BLaER1 (cell line): ENCODE results near the gene MT1X.
"Not testable (repeated sequence)": the region's sequence is repeated elsewhere in the genome, so short reads cannot be mapped to it uniquely, and the experiment has no call there.

Experiments
- H3K27ac ChIP-seq: shearing (Covaris generic); formaldehyde crosslinking; 2 replicates; pipeline ENCODE4 v1.8.1; 2022
- H3K27me3 ChIP-seq: shearing (Covaris generic); formaldehyde crosslinking; 2 replicates; pipeline ENCODE4 v1.8.1; 2022
- H3K36me3 ChIP-seq: shearing (Covaris generic); formaldehyde crosslinking; 2 replicates; pipeline ENCODE4 v1.8.1; 2022
- H3K4me1 ChIP-seq: shearing (Covaris generic); formaldehyde crosslinking; 2 replicates; pipeline ENCODE4 v1.8.1; 2022
- H3K4me2 ChIP-seq: shearing (Covaris generic); formaldehyde crosslinking; 2 replicates; pipeline ENCODE4 v1.8.1; 2022
- H3K4me3 ChIP-seq: shearing (Covaris generic); formaldehyde crosslinking; 2 replicates; pipeline ENCODE4 v1.8.1; 2022
- H3K9ac ChIP-seq: shearing (Covaris generic); formaldehyde crosslinking; 2 replicates; pipeline ENCODE4 v1.8.1; 2022
- H3K9me3 ChIP-seq: shearing (Covaris generic); formaldehyde crosslinking; 2 replicates; pipeline ENCODE4 v1.8.1; 2022
- H4K20me1 ChIP-seq: shearing (Covaris generic); formaldehyde crosslinking; 2 replicates; pipeline ENCODE4 v1.8.1; 2022
- Cebpa-rat ChIP-seq: shearing (Covaris generic); IDR thresholded peaks from 2 replicates; pipeline ENCODE4 v1.8.1; 2022

The MT1X gene

DNA sequence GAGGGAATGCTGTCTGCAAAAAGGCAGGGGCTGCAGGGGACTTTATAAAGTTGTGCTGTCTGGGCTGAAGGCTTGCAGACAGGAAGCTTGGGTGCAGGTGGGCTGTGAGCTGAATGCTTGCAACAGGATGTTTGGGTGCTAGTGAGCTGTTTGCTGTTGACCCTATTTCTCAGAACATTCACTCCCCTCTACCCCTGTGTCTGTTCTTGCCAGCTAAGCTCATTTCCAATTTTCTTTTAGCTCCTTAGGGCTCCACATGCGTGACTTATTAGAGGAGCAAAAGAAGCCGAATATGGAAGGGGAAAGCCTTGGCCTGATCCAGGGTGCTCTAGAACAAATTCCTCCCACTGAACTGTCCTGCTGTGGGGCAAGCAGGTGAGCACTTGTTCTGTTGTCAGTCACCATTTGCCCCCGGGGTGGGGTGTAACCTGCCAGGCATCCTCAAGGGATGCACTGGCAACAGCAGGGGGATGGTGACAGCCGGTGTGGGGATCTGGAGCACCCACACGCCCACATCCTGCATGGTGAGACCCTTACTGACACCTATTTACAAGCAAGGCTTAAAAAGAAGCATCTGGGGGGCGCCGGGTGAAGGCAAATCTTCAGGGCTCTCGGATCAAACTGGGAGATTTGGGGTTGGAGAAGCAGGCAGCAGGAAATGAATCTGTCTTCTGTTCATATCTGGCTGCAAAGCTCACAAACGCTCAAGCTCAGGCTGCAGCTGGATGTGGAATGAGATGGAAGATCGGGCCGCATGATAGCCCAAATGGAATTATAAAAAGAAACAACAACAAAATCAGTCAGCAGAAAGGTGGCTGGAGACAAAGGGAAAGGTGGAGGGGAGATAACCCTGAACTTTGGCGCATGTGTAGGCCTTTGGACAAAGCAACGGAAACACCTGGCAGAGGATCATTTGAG lies 26.5 kb downstream of the MT1X start:
- Histone ChIP-seq H3K9ac (no peak overlapping the region), H3K36me3 (no peaks in the 10 kb centered on the region), H3K27ac (no peak overlapping the region), H3K4me1 (peaks cover 13% of the 10 kb centered on the region), H4K20me1 (no peaks in the 10 kb centered on the region), H3K4me2 (peak overlapping the region; percentile 31; the same call in 1 of the 2 replicates), H3K4me3 (no peak overlapping the region), H3K27me3 (no peaks in the 10 kb centered on the region), H3K9me3 (no peaks in the 10 kb centered on the region)
- TF ChIP-seq Cebpa-rat, result no peak

- no peaks in the 10 kb centered on the region for H3K36me3 ChIP-seq
- H3K4me2 ChIP-seq, result no peak overlapping the region
- H3K9ac ChIP-seq, result no peak overlapping the region
- H3K27ac ChIP-seq, result no peak overlapping the region
- no peak for TF ChIP-seq Cebpa-rat
- peaks cover 13% of the 10 kb centered on the region for H3K4me1 ChIP-seq
- H4K20me1 ChIP-seq, result no peaks in the 10 kb centered on the region
- no peaks in the 10 kb centered on the region for H3K27me3 ChIP-seq
- no peak overlapping the region for H3K4me3 ChIP-seq
- no peaks in the 10 kb centered on the region for H3K9me3 ChIP-seq
Observed at GRCh38 chr16:56709443-56710040, 27.3 kb downstream of the MT1X start.

DNA sequence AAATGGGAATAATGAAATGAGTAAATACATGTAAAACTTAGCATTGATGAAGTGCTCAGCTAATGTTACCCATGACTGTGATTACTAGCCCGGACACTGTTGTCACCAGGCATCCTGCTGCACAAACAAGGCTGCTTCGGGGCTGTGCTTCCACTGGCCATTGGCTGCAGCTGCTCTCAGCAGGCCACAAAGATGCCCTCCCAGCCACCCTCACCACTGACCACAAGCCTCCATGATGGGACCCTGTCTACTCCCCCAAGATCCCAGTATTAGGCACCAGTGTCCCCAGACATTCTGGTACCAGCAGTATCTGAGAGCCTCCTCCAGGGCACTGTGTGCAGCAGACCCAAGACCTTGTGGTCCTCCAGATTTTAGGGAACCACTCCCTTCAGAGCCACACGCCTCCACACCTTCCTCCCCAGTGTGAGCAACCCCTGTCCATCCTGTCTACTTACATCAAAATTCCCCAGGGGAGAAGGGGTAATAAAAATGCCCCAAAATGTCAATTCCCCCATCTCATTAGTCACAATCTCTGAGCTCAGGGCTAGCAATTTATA lies 28.0 kb downstream of the MT1X start:
- Histone ChIP-seq H3K9ac (no peak overlapping the region), H3K9me3 (no peaks in the 10 kb centered on the region), H3K4me1 (peaks cover 13% of the 10 kb centered on the region), H3K4me2 (no peak overlapping the region), H3K27ac (no peak overlapping the region), H3K27me3 (no peaks in the 10 kb centered on the region), H3K36me3 (no peaks in the 10 kb centered on the region), H3K4me3 (no peak overlapping the region), H4K20me1 (no peaks in the 10 kb centered on the region)
- no peak for TF ChIP-seq Cebpa-rat

- TF ChIP-seq Cebpa-rat, result no peak
- H3K9ac ChIP-seq, result no peak overlapping the region
- no peaks in the 10 kb centered on the region for H3K9me3 ChIP-seq
- no peaks in the 10 kb centered on the region for H4K20me1 ChIP-seq
- no peaks in the 10 kb centered on the region for H3K27me3 ChIP-seq
- H3K36me3 ChIP-seq, result no peaks in the 10 kb centered on the region
- no peak overlapping the region for H3K4me3 ChIP-seq
- no peak overlapping the region for H3K27ac ChIP-seq
- no peak overlapping the region for H3K4me2 ChIP-seq
- H3K4me1 ChIP-seq, result peaks cover 15% of the 10 kb centered on the region
Observed at GRCh38 chr16:56711862-56712261, 29.6 kb downstream of the MT1X start.

GRCh38 chr16:56713794-56714193 lies 31.5 kb downstream of the MT1X start:
- no peaks in the 10 kb centered on the region for H4K20me1 ChIP-seq
- no peak overlapping the region for H3K4me2 ChIP-seq
- no peaks in the 10 kb centered on the region for H3K36me3 ChIP-seq
- no peak for TF ChIP-seq Cebpa-rat
- no peaks in the 10 kb centered on the region for H3K9me3 ChIP-seq
- no peak overlapping the region for H3K4me3 ChIP-seq
- no peaks in the 10 kb centered on the region for H3K27me3 ChIP-seq
- H3K4me1 ChIP-seq, result peaks cover 14% of the 10 kb centered on the region
- no peak overlapping the region for H3K9ac ChIP-seq
- no peak overlapping the region for H3K27ac ChIP-seq

- no peaks in the 10 kb centered on the region for H3K36me3 ChIP-seq
- H4K20me1 ChIP-seq, result no peaks in the 10 kb centered on the region
- no peak for TF ChIP-seq Cebpa-rat
- no peaks in the 10 kb centered on the region for H3K9me3 ChIP-seq
- peaks cover 10% of the 10 kb centered on the region for H3K4me1 ChIP-seq
- no peak overlapping the region for H3K27ac ChIP-seq
- H3K9ac ChIP-seq, result no peak overlapping the region
- H3K4me2 ChIP-seq, result no peak overlapping the region
- H3K27me3 ChIP-seq, result no peaks in the 10 kb centered on the region
- H3K4me3 ChIP-seq, result no peak overlapping the region
Observed at GRCh38 chr16:56715126-56715525, 32.9 kb downstream of the MT1X start.

DNA sequence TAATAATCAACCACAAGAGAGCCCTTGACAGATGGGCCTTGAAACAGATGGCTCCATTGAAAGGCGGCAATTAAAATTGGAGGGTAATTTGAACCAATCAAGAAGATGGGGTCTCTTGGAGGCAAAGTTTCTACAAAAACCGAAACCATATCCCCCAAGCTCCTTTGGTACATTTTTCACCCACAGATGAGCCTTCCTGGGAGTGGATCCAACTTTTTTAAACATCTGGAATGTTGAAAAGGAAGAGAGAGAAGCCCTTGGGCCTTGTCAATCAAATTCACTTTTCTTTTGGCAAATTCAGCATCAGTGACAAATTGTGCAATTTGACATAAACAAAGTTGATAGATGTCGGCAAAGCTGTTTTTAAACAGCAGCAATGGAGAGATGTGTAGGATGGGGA lies 34.5 kb downstream of the MT1X start:
- H3K9ac ChIP-seq, result no peak overlapping the region
- no peak for TF ChIP-seq Cebpa-rat
- H3K27me3 ChIP-seq, result no peaks in the 10 kb centered on the region
- no peaks in the 10 kb centered on the region for H3K9me3 ChIP-seq
- no peaks in the 10 kb centered on the region for H3K36me3 ChIP-seq
- peaks cover 10% of the 10 kb centered on the region for H3K4me1 ChIP-seq
- no peak overlapping the region for H3K4me2 ChIP-seq
- H3K4me3 ChIP-seq, result no peak overlapping the region
- no peak overlapping the region for H3K27ac ChIP-seq
- H4K20me1 ChIP-seq, result no peaks in the 10 kb centered on the region

DNA sequence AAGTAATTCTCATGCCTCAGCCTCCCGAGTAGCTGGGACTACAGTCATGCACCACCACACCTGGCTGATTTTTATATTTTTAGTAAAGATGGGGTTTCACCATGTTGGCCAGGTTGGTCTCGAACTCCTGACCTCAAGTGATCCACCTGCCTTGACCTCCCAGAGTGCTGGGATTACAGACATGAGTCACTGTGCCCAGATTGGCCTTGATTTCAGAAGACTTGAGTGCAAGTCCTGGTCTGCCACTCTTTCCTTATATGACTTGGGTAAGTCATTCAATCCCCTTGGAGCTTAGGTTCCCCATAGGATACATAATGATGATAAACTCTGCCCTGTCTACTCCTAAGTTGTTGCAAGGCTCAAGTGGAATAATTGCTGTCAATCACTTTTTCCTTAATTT lies 35.3 kb downstream of the MT1X start:
- not testable (repeated sequence) for H4K20me1 ChIP-seq, H3K36me3 ChIP-seq, H3K4me3 ChIP-seq, H3K27ac ChIP-seq, H3K9ac ChIP-seq, H3K27me3 ChIP-seq, H3K9me3 ChIP-seq
- H3K4me1 ChIP-seq, result peaks cover 10% of the 10 kb centered on the region
- peak overlapping the region; percentile 11; the same call in 1 of the 2 replicates for H3K4me2 ChIP-seq

- Histone ChIP-seq H3K9ac (no peak overlapping the region), H3K4me2 (no peak overlapping the region), H3K4me1 (peaks cover 4% of the 10 kb centered on the region; the same call in 1 of the 2 replicates), H3K4me3 (no peak overlapping the region), H3K36me3 (no peaks in the 10 kb centered on the region), H3K27me3 (no peaks in the 10 kb centered on the region), H3K9me3 (no peaks in the 10 kb centered on the region), H4K20me1 (no peaks in the 10 kb centered on the region), H3K27ac (no peak overlapping the region)
- no peak for TF ChIP-seq Cebpa-rat
Observed at GRCh38 chr16:56722200-56722842, 40.1 kb downstream of the MT1X start.

DNA sequence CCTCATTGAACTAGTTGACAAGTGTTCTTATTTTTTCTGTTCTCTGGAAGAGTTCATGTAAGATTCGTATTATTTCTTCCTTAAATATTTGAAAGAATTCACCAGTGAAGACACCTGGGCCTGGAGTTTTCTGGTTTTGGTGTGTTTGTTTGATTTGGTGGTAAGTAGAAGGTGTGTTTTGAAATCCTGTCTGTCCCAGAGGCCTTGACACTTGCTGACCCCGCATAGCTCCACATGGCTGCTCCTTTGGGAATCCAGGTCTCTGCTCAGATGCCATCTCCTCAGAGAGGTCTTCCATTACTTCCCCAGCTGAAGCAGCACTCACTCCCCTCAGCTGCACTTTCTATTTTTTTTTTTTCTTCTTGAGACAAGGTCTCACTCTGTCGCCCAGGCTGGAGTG lies 41.9 kb downstream of the MT1X start:
- Histone ChIP-seq H3K9ac (no peak overlapping the region), H3K27ac (no peak overlapping the region), H3K4me3 (no peak overlapping the region), H3K9me3 (no peaks in the 10 kb centered on the region), H3K4me2 (no peak overlapping the region), H3K36me3 (no peaks in the 10 kb centered on the region), H3K4me1 (peaks cover 8% of the 10 kb centered on the region), H3K27me3 (no peaks in the 10 kb centered on the region), H4K20me1 (no peaks in the 10 kb centered on the region)
- TF ChIP-seq Cebpa-rat, result no peak
